ENCODE results near the gene CNIH2. TPM values are rescaled to one million over a fixed set of nuclear protein-coding genes. Genes with fewer than 3 reads are reported as not detected.

The CNIH2 gene
- total and polyA plus RNA-seq, 2 of the 13 experiments (the other 11 are each of a cell fraction or from before 2014, with no cell fraction given) = 0.60 to 0.69 TPM

DNA sequence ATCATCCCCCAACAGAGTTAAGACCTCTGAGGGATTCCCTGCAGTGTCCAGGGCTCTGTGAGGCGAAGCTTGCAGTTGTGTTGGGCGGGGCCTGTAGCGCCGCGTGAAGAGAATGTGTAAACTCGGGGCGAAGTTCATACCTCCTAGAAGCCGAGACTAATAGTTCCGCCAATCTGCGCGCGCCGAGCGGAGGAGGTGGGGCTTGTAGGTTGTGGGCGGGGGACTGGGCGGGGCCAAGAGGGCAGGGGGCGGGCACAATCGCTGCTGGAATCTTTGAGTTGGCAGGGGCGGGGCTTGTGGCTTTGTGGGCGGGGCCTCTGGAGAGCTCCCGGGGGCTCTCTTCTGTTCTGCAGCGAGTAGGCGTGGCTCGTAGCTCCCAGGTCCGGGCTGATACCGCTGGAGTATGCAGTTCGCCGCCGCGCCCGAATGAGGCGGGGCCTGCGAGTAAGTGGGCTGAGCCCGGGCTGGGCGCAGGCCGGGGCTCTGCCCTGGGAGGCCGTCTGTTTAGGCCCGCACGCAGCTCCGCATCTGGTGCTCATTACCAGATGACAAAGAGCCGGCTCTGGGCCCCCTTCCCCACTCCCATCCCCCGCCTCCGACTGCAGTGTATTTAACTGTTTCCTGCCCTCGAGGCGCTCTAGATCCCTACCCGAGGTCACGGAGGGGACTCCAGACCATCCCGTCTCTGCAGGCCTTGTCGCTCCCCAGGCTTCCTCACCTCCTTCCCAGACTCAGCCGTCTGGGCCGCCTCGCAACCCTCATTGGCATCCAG is 34.8 kb downstream of the CNIH2 start (continued):
- TF ChIP-seq, protein P1, sequence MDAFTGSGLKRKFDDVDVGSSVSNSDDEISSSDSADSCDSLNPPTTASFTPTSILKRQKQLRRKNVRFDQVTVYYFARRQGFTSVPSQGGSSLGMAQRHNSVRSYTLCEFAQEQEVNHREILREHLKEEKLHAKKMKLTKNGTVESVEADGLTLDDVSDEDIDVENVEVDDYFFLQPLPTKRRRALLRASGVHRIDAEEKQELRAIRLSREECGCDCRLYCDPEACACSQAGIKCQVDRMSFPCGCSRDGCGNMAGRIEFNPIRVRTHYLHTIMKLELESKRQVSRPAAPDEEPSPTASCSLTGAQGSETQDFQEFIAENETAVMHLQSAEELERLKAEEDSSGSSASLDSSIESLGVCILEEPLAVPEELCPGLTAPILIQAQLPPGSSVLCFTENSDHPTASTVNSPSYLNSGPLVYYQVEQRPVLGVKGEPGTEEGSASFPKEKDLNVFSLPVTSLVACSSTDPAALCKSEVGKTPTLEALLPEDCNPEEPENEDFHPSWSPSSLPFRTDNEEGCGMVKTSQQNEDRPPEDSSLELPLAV (CRISPR knock-in tag; conservative IDR thresholded peaks at IDR 0.05; ENCODE audit: low read depth) = no peak
- TF ChIP-seq, protein P2, sequence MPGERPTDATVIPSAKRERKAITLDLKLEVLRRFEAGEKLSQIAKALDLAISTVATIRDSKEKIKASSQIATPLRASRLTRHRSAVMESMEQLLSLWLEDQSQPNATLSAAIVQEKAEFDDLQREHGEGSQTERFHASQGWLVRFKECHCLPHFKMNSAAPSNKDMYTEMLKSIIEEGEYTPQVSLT (CRISPR knock-in tag; IDR thresholded peaks at IDR 0.05; ENCODE audit: borderline replicate concordance, low read depth) = no peak
- TF ChIP-seq PHB2 (IDR thresholded peaks at IDR 0.05; ENCODE audit: partially characterized antibody) = no peak
- TF ChIP-seq ZNF44 (CRISPR knock-in tag; IDR thresholded peaks at IDR 0.05) = no peak
- no peak for TF ChIP-seq RBM39 (IDR thresholded peaks at IDR 0.05; ENCODE audit: low read depth, low read length, poor library complexity, severe bottlenecking)
- peak; percentile 14; the same call in 1 of the 2 replicates for TF ChIP-seq YEATS4 (CRISPR knock-in tag; IDR thresholded peaks at IDR 0.05; ENCODE audit: borderline replicate concordance)
- TF ChIP-seq, protein P3, sequence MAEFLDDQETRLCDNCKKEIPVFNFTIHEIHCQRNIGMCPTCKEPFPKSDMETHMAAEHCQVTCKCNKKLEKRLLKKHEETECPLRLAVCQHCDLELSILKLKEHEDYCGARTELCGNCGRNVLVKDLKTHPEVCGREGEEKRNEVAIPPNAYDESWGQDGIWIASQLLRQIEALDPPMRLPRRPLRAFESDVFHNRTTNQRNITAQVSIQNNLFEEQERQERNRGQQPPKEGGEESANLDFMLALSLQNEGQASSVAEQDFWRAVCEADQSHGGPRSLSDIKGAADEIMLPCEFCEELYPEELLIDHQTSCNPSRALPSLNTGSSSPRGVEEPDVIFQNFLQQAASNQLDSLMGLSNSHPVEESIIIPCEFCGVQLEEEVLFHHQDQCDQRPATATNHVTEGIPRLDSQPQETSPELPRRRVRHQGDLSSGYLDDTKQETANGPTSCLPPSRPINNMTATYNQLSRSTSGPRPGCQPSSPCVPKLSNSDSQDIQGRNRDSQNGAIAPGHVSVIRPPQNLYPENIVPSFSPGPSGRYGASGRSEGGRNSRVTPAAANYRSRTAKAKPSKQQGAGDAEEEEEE (CRISPR knock-in tag; IDR thresholded peaks at IDR 0.05; ENCODE audit: borderline replicate concordance) = no peak
- TF ChIP-seq ZNF557 (CRISPR knock-in tag; IDR thresholded peaks at IDR 0.05) = no peak
- TF ChIP-seq, protein P4, sequence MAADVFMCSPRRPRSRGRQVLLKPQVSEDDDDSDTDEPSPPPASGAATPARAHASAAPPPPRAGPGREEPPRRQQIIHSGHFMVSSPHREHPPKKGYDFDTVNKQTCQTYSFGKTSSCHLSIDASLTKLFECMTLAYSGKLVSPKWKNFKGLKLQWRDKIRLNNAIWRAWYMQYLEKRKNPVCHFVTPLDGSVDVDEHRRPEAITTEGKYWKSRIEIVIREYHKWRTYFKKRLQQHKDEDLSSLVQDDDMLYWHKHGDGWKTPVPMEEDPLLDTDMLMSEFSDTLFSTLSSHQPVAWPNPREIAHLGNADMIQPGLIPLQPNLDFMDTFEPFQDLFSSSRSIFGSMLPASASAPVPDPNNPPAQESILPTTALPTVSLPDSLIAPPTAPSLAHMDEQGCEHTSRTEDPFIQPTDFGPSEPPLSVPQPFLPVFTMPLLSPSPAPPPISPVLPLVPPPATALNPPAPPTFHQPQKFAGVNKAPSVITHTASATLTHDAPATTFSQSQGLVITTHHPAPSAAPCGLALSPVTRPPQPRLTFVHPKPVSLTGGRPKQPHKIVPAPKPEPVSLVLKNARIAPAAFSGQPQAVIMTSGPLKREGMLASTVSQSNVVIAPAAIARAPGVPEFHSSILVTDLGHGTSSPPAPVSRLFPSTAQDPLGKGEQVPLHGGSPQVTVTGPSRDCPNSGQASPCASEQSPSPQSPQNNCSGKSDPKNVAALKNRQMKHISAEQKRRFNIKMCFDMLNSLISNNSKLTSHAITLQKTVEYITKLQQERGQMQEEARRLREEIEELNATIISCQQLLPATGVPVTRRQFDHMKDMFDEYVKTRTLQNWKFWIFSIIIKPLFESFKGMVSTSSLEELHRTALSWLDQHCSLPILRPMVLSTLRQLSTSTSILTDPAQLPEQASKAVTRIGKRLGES (CRISPR knock-in tag; IDR thresholded peaks at IDR 0.05; ENCODE audit: borderline replicate concordance) = no peak
- no peak for TF ChIP-seq NAIF1 (CRISPR knock-in tag; IDR thresholded peaks at IDR 0.05; ENCODE audit: borderline replicate concordance)
- TF ChIP-seq FOSL2 (CRISPR knock-in tag; IDR thresholded peaks at IDR 0.05) = 0 out of 2 replicates have a peak, but pooled peaks have one; percentile 8
- TF ChIP-seq ZSCAN9 (CRISPR knock-in tag; IDR thresholded peaks at IDR 0.05; ENCODE audit: borderline replicate concordance) = no peak
- TF ChIP-seq DR1 (CRISPR knock-in tag; IDR thresholded peaks at IDR 0.05) = no peak
- TF ChIP-seq, protein P5, sequence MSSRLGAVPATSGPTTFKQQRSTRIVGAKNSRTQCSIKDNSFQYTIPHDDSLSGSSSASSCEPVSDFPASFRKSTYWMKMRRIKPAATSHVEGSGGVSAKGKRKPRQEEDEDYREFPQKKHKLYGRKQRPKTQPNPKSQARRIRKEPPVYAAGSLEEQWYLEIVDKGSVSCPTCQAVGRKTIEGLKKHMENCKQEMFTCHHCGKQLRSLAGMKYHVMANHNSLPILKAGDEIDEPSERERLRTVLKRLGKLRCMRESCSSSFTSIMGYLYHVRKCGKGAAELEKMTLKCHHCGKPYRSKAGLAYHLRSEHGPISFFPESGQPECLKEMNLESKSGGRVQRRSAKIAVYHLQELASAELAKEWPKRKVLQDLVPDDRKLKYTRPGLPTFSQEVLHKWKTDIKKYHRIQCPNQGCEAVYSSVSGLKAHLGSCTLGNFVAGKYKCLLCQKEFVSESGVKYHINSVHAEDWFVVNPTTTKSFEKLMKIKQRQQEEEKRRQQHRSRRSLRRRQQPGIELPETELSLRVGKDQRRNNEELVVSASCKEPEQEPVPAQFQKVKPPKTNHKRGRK (CRISPR knock-in tag; IDR thresholded peaks at IDR 0.05) = no peak
- TF ChIP-seq YY1 (IDR thresholded peaks at IDR 0.05; ENCODE audit: insufficient read depth, insufficient replicate concordance, low read depth, low read length) = peak; percentile 29
- TF ChIP-seq KAT2B (IDR thresholded peaks at IDR 0.05; ENCODE audit: borderline replicate concordance, low read depth, low read length) = no peak
- TF ChIP-seq, protein P6, sequence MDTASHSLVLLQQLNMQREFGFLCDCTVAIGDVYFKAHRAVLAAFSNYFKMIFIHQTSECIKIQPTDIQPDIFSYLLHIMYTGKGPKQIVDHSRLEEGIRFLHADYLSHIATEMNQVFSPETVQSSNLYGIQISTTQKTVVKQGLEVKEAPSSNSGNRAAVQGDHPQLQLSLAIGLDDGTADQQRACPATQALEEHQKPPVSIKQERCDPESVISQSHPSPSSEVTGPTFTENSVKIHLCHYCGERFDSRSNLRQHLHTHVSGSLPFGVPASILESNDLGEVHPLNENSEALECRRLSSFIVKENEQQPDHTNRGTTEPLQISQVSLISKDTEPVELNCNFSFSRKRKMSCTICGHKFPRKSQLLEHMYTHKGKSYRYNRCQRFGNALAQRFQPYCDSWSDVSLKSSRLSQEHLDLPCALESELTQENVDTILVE (CRISPR knock-in tag; IDR thresholded peaks at IDR 0.05) = peak; percentile 18

Measured in HepG2 (cell line).